Measurements from ENCODE around the gene SLC6A3.

The SLC6A3 gene

GRCh38 chr5:1436681-1437080 is 8.6 kb downstream of the SLC6A3 start:
- no peak for DNase-seq (ENCODE audit: low read depth)
- no peak overlapping the region for H3K4me3 ChIP-seq (ENCODE audit: low read depth, low read length)
- TF ChIP-seq MAX (IDR thresholded peaks at IDR 0.05; ENCODE audit: low read depth, low read length) = no peak
- TF ChIP-seq MYC (IDR thresholded peaks at IDR 0.05; ENCODE audit: low read depth, low read length) = no peak
- no peak for TF ChIP-seq POLR2A (IDR thresholded peaks at IDR 0.05; ENCODE audit: extremely low read depth, insufficient read length)
- no peak for TF ChIP-seq CTCF (IDR thresholded peaks at IDR 0.05; ENCODE audit: low read depth, low read length)

GRCh38 chr5:1436036-1436435 is 9.2 kb downstream of the SLC6A3 start:
- no peak for DNase-seq (ENCODE audit: low read depth)
- H3K4me3 ChIP-seq (ENCODE audit: low read depth, low read length) = no peak overlapping the region
- no peak for TF ChIP-seq MYC (IDR thresholded peaks at IDR 0.05; ENCODE audit: low read depth, low read length)
- TF ChIP-seq POLR2A (IDR thresholded peaks at IDR 0.05; ENCODE audit: extremely low read depth, insufficient read length) = no peak
- TF ChIP-seq MAX (IDR thresholded peaks at IDR 0.05; ENCODE audit: low read depth, low read length) = no peak
- TF ChIP-seq CTCF (IDR thresholded peaks at IDR 0.05; ENCODE audit: low read depth, low read length) = no peak

- DNase-seq (ENCODE audit: low read depth) = no peak
- TF ChIP-seq POLR2A (IDR thresholded peaks at IDR 0.05; ENCODE audit: extremely low read depth, insufficient read length) (no peak), CTCF (IDR thresholded peaks at IDR 0.05; ENCODE audit: low read depth, low read length) (no peak), MAX (IDR thresholded peaks at IDR 0.05; ENCODE audit: low read depth, low read length) (no peak), MYC (IDR thresholded peaks at IDR 0.05; ENCODE audit: low read depth, low read length) (no peak)
- H3K4me3 ChIP-seq (ENCODE audit: low read depth, low read length) = no peak overlapping the region
These were observed 9.9 kb downstream of the SLC6A3 start for GRCh38 chr5:1435369-1435768.

GRCh38 chr5:1432296-1432695 is 12.9 kb downstream of the SLC6A3 start:
- no peak for DNase-seq (ENCODE audit: low read depth)
- TF ChIP-seq POLR2A (IDR thresholded peaks at IDR 0.05; ENCODE audit: extremely low read depth, insufficient read length) = no peak
- TF ChIP-seq CTCF (IDR thresholded peaks at IDR 0.05; ENCODE audit: low read depth, low read length) = no peak
- no peak for TF ChIP-seq MYC (IDR thresholded peaks at IDR 0.05; ENCODE audit: low read depth, low read length)
- no peak for TF ChIP-seq MAX (IDR thresholded peaks at IDR 0.05; ENCODE audit: low read depth, low read length)
- H3K4me3 ChIP-seq (ENCODE audit: low read depth, low read length) = no peak overlapping the region

GRCh38 chr5:1431896-1432295 is 13.3 kb downstream of the SLC6A3 start:
- H3K4me3 ChIP-seq (ENCODE audit: low read depth, low read length) = no peak overlapping the region
- TF ChIP-seq POLR2A (IDR thresholded peaks at IDR 0.05; ENCODE audit: extremely low read depth, insufficient read length) = no peak
- TF ChIP-seq MYC (IDR thresholded peaks at IDR 0.05; ENCODE audit: low read depth, low read length) = no peak
- no peak for TF ChIP-seq MAX (IDR thresholded peaks at IDR 0.05; ENCODE audit: low read depth, low read length)
- no peak for TF ChIP-seq CTCF (IDR thresholded peaks at IDR 0.05; ENCODE audit: low read depth, low read length)
- no peak for DNase-seq (ENCODE audit: low read depth)
